SK-N-SH (cell line): Measurements from ENCODE around the gene FGD3. TPM values are rescaled to one million over a fixed set of nuclear protein-coding genes. Genes with fewer than 3 reads are reported as not detected.

Experiments used
- CTCF ChIA-PET: fragments of 300-600, 350-600 bp; formaldehyde crosslinking; extraction: SDS; loops from one replicate; lab custom pipeline; 2021; lab: Yijun Ruan, JAX
- POLR2A ChIA-PET: fragments of 350-600 bp; sonication (Branson Sonifier 250); formaldehyde crosslinking; extraction: SDS; loops from one replicate; lab custom pipeline; 2020; ENCODE audit warnings: antibody characterized with exemption, inconsistent platforms; lab: Yijun Ruan, JAX
- DNase-seq: peaks from one replicate; pipeline ENCODE4 v3.0.0; 2012
- H2AFZ ChIP-seq: fragments of 200-600 bp; sonication (generic); 2 replicates; pipeline ENCODE4 v1.8.1; 2016; ENCODE audit warnings: antibody characterized with exemption, mild to moderate bottlenecking, low read depth
- H3F3A ChIP-seq: fragments of 200-600 bp; sonication (generic); replicated peaks from 2 replicates; pipeline ENCODE3; 2016; ENCODE audit warnings: antibody characterized with exemption, mild to moderate bottlenecking; ENCODE audit not compliant: insufficient read depth
- H3K27ac ChIP-seq, 2 experiments: fragments of 200-500 bp in 1 of 2; fragments of 200-600 bp in 1 of 2; sonication (Bioruptor generic) in 1 of 2; sonication (generic), shearing (Covaris generic) in 1 of 2; 2 replicates each; pipeline versions ENCODE4 v1.5.1 to v1.6.1; 2014 to 2016; ENCODE audit warnings: low read depth in 2 of 2, inconsistent platforms in 1 of 2, low read length in 1 of 2, mild to moderate bottlenecking in 1 of 2, mixed read lengths in 1 of 2
- H3K27me3 ChIP-seq: fragments of 200-600 bp; sonication (generic), shearing (Covaris generic); 2 replicates; pipeline ENCODE4 v1.6.1; 2016; ENCODE audit warnings: mixed run types; ENCODE audit not compliant: insufficient read depth
- H3K36me3 ChIP-seq, 2 experiments: fragments of 200-500 bp in 1 of 2; fragments of 200-600 bp in 1 of 2; sonication (Bioruptor generic) in 1 of 2; sonication (generic) in 1 of 2; replicated peaks in 1 of 2; 2 replicates each; pipeline versions ENCODE3 to v1.5.1; 2014 to 2016; ENCODE audit warnings: low read length in 1 of 2, mild to moderate bottlenecking in 1 of 2; ENCODE audit not compliant: insufficient read depth in 2 of 2, control insufficient read depth in 1 of 2
- H3K4me1 ChIP-seq, 2 experiments: fragments of 200-500 bp in 1 of 2; fragments of 200-600 bp in 1 of 2; sonication (Bioruptor generic) in 1 of 2; sonication (generic), shearing (Covaris generic) in 1 of 2; 2 replicates each; pipeline versions ENCODE4 v1.5.1 to v1.6.1; 2014 to 2016; ENCODE audit warnings: low read depth in 1 of 2, low read length in 1 of 2, mixed run types in 1 of 2; ENCODE audit not compliant: insufficient read depth in 2 of 2, control insufficient read depth in 1 of 2
- H3K4me2 ChIP-seq: fragments of 200-600 bp; sonication (generic), shearing (Covaris generic); 2 replicates; pipeline ENCODE4 v1.6.1; 2017; ENCODE audit warnings: mixed run types
- H3K4me3 ChIP-seq, 2 experiments: fragments of 200-500 bp in 1 of 2; fragments of 200-600 bp in 1 of 2; sonication (Bioruptor generic) in 1 of 2; sonication (generic), shearing (Covaris generic) in 1 of 2; 2 replicates each; pipeline versions ENCODE4 v1.5.1 to v1.8.1; 2014 to 2016; ENCODE audit warnings: low read depth in 2 of 2, inconsistent platforms in 1 of 2, low read length in 1 of 2, mild to moderate bottlenecking in 1 of 2, mixed read lengths in 1 of 2, moderate library complexity in 1 of 2
- H3K79me2 ChIP-seq: fragments of 200-600 bp; sonication (generic); 2 replicates; pipeline ENCODE4 v1.8.1; 2017; ENCODE audit warnings: mild to moderate bottlenecking; ENCODE audit not compliant: insufficient read depth
- H3K9ac ChIP-seq: fragments of 200-600 bp; sonication (generic); 2 replicates; pipeline ENCODE4 v1.6.1; 2017; ENCODE audit warnings: mixed run types
- H3K9me2 ChIP-seq: fragments of 200-600 bp; sonication (generic); 2 replicates; pipeline ENCODE4 v1.6.1; 2017; ENCODE audit warnings: mixed run types
- H3K9me3 ChIP-seq: fragments of 200-600 bp; sonication (generic); 2 replicates; pipeline ENCODE4 v1.6.1; 2017; ENCODE audit warnings: mixed run types, mild to moderate bottlenecking, moderate library complexity
- H4K20me1 ChIP-seq: fragments of 200-600 bp; sonication (generic); 2 replicates; pipeline ENCODE4 v1.6.1; 2017; ENCODE audit warnings: mild to moderate bottlenecking, mixed run types; ENCODE audit not compliant: insufficient read depth
- CHD2 ChIP-seq: fragments of 150-350 bp; IDR thresholded peaks from 2 replicates; pipeline ENCODE4 v1.6.1; 2018; ENCODE audit warnings: low read length; ENCODE audit not compliant: partially characterized antibody
- FOSL2 ChIP-seq: IDR thresholded peaks from 2 replicates; pipeline ENCODE4 v1.4.0; 2012; ENCODE audit warnings: low read depth, mild to moderate bottlenecking, moderate library complexity, borderline replicate concordance
- FOXJ3 ChIP-seq: sonication (generic); formaldehyde crosslinking; IDR thresholded peaks from 2 replicates; pipeline ENCODE4 v1.5.1; 2020; ENCODE audit warnings: mild to moderate bottlenecking, missing genetic modification reagents
- MXI1 ChIP-seq: IDR thresholded peaks from 2 replicates; pipeline ENCODE4 v1.6.1; 2012; ENCODE audit warnings: mild to moderate bottlenecking, low read depth, low read length, improper control_type of control experiment
- RAD21 ChIP-seq: IDR thresholded peaks from 2 replicates; pipeline ENCODE4 v1.6.1; 2012; ENCODE audit warnings: mild to moderate bottlenecking, low read length
- RCOR1 ChIP-seq: fragments of 150-350 bp; IDR thresholded peaks from 2 replicates; pipeline ENCODE4 v1.6.1; 2017; ENCODE audit warnings: antibody characterized with exemption, low read length
- RFX5 ChIP-seq: IDR thresholded peaks from 2 replicates; pipeline ENCODE4 v1.6.1; 2012; ENCODE audit warnings: mild to moderate bottlenecking, improper control_type of control experiment, low read length
- RXRA ChIP-seq: IDR thresholded peaks from 2 replicates; pipeline ENCODE4 v1.4.0; 2012; ENCODE audit warnings: low read depth, mild to moderate bottlenecking, borderline replicate concordance
- SMC3 ChIP-seq: IDR thresholded peaks from 2 replicates; pipeline ENCODE4 v1.6.1; 2012; ENCODE audit warnings: low read depth, low read length, improper control_type of control experiment
- TEAD4 ChIP-seq: IDR thresholded peaks from 2 replicates; pipeline ENCODE4 v1.4.0; 2012; ENCODE audit warnings: mild to moderate bottlenecking, borderline replicate concordance; ENCODE audit not compliant: insufficient read depth
- WGBS: methylation state at CpG from one replicate; pipeline ENCODE4 v1.1.6; 2017; ENCODE audit warnings: low lambda C conversion rate; 5-methylcytosine and 5-hydroxymethylcytosine counted together
- polyA plus RNA-seq, 3 experiments: library from polyadenylated mRNA; depleted of rRNA; stranded (reverse); fragments of >200 nt; gene quantifications; 2 replicates each; pipeline ENCODE4 v1.2.3, GENCODE V29; 2012
- TF ChIP-seq, protein P1 (sequence below): fragments of 200-600 bp; sonication (generic); IDR thresholded peaks from 2 replicates; pipeline ENCODE4 v1.6.1; 2017; ENCODE audit warnings: antibody characterized with exemption, mild to moderate bottlenecking, moderate library complexity
- TF ChIP-seq, protein P2 (sequence below): fragments of 150-350 bp; IDR thresholded peaks from 2 replicates; pipeline ENCODE4 v1.6.1; 2016; ENCODE audit warnings: mild to moderate bottlenecking, low read depth, low read length
- TF ChIP-seq, protein P3 (sequence below): IDR thresholded peaks from 2 replicates; pipeline ENCODE4 v1.4.0; 2012; ENCODE audit warnings: low read depth, borderline replicate concordance
- TF ChIP-seq, protein P4 (sequence below): IDR thresholded peaks from 2 replicates; pipeline ENCODE4 v1.6.1; 2012; ENCODE audit warnings: mild to moderate bottlenecking, low read depth, low read length, moderate library complexity

Gene FGD3
- polyA plus RNA-seq, 1 of the 3 experiments (the other 2 are of a cell fraction) = not detected

DNA sequence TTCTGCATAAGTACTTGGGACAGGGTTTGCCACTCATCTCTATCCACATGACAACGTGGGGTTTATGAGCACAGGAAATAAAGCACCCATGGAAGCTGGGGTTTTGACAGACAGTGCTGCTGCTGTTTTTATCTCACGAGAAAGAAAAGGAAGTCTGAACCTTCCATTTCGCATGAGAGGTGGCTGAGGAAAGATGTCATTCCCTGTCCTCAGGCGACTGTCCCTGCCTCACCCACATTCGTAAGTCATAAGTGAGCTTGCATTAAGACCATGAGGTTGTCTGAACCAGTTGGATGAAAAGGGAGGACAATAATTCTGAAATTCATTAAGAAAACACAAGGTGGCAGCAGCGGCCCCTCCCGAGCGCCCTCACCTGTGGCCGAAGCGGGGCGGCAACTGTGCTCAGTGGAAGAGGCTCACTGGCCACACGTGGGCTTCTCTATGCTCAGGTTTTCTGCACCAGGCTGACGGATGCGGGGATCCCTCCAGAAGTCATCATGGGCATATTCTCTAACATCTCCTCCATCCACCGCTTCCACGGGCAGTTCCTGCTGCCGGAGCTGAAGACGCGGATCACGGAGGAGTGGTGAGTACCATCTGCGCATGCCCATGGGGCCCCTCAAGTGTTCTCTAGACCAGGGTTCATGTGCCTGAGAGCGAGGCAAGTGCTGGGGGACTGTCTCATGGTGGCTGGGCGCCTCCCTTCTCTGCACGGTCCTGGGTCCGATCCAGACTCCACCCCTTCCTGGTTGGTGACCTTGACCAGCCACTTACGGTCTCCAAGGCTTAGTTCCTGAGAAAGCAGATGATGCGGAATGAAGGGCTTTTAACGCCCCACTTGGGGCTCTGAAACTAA is 56.5 kb downstream of the FGD3 start:
- WGBS = 30% methylated on average over 11 of the region's 28 CpGs
- H3F3A ChIP-seq = no peaks in the 10 kb centered on the region
- no peak overlapping the region for H2AFZ ChIP-seq
- no peaks in the 10 kb centered on the region for H3K9me3 ChIP-seq
- ChIA-PET CTCF (interaction anchor here (0.6 to 6.3 kb wide), 48 partner anchors 8 to 1206 kb away, joined by 3 to 48 read pairs (median 3); no protein-coding TSS in a partner anchor), POLR2A (interaction anchor here (0.6 kb wide), 1 partner anchor 35 kb away, joined by 3 read pairs; no protein-coding TSS in a partner anchor)
- no peak overlapping the region for H3K4me2 ChIP-seq
- H3K27me3 ChIP-seq = no peaks in the 10 kb centered on the region
- H3K9me2 ChIP-seq = no peaks in the 10 kb centered on the region
- peaks cover 0 to 5% of the 10 kb centered on the region in 2 experiments; a peak in 1 of 4 replicates for H3K4me1 ChIP-seq
- no peak overlapping the region for H3K4me3 ChIP-seq
- no peaks in the 10 kb centered on the region for H3K79me2 ChIP-seq
- H3K9ac ChIP-seq = no peak overlapping the region
- H4K20me1 ChIP-seq = no peaks in the 10 kb centered on the region
- H3K36me3 ChIP-seq = no peaks in the 10 kb centered on the region
- DNase-seq = peak; percentile 73
- TF ChIP-seq MXI1 = 0 out of 2 replicates have a peak, but pooled peaks have one; percentile 35
- TF ChIP-seq RAD21 = peak; percentile 83
- TF ChIP-seq, protein P1, sequence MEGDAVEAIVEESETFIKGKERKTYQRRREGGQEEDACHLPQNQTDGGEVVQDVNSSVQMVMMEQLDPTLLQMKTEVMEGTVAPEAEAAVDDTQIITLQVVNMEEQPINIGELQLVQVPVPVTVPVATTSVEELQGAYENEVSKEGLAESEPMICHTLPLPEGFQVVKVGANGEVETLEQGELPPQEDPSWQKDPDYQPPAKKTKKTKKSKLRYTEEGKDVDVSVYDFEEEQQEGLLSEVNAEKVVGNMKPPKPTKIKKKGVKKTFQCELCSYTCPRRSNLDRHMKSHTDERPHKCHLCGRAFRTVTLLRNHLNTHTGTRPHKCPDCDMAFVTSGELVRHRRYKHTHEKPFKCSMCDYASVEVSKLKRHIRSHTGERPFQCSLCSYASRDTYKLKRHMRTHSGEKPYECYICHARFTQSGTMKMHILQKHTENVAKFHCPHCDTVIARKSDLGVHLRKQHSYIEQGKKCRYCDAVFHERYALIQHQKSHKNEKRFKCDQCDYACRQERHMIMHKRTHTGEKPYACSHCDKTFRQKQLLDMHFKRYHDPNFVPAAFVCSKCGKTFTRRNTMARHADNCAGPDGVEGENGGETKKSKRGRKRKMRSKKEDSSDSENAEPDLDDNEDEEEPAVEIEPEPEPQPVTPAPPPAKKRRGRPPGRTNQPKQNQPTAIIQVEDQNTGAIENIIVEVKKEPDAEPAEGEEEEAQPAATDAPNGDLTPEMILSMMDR = peak; percentile 65
- no peak for TF ChIP-seq RCOR1
- peak; percentile 66 for TF ChIP-seq SMC3
- TF ChIP-seq, all 33 proteins: peak for 4
- no peak overlapping the region for H3K27ac ChIP-seq

DNA sequence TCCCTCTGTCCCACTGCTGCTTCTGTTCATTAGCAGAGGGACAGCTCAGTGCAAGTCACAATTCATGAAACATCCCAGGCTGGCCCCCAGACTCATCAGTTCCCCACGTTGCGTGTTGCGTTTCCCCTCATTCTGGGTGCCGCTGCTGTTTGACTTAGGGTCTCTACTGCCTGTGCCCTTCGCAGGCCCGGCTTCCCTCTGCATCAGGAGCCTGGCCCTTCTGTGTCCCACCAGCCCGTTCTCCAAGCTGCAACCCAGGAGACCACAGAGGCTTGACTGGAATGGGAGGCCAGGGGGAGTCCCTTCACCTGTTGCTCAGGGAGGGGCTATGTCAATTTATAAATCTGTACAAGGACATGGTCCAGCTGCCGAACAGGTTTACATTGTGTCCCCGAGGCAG is 57.2 kb downstream of the FGD3 start:
- Histone ChIP-seq H4K20me1 (no peaks in the 10 kb centered on the region), H3K4me3 (no peak overlapping the region), H3K4me1 (peaks cover 0 to 7% of the 10 kb centered on the region in 2 experiments; a peak in 1 of 4 replicates), H3F3A (no peaks in the 10 kb centered on the region), H3K27me3 (no peaks in the 10 kb centered on the region), H3K9ac (no peak overlapping the region), H3K79me2 (no peaks in the 10 kb centered on the region), H2AFZ (no peak overlapping the region), H3K36me3 (no peaks in the 10 kb centered on the region), H3K27ac (no peak overlapping the region), H3K4me2 (no peak overlapping the region), H3K9me3 (no peaks in the 10 kb centered on the region), H3K9me2 (no peaks in the 10 kb centered on the region)
- WGBS = 61% methylated on average over 7 of the region's 9 CpGs
- no peak for DNase-seq
- ChIA-PET CTCF (interaction anchor here (1.0 to 6.3 kb wide), 23 partner anchors 9 to 300 kb away, joined by 3 to 48 read pairs (median 5); no protein-coding TSS in a partner anchor), POLR2A (interaction anchor here (0.6 kb wide), 1 partner anchor 40 kb away, joined by 3 read pairs; no protein-coding TSS in a partner anchor)
- TF ChIP-seq, protein P2, sequence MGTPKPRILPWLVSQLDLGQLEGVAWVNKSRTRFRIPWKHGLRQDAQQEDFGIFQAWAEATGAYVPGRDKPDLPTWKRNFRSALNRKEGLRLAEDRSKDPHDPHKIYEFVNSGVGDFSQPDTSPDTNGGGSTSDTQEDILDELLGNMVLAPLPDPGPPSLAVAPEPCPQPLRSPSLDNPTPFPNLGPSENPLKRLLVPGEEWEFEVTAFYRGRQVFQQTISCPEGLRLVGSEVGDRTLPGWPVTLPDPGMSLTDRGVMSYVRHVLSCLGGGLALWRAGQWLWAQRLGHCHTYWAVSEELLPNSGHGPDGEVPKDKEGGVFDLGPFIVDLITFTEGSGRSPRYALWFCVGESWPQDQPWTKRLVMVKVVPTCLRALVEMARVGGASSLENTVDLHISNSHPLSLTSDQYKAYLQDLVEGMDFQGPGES = no peak
- TF ChIP-seq, protein P3, sequence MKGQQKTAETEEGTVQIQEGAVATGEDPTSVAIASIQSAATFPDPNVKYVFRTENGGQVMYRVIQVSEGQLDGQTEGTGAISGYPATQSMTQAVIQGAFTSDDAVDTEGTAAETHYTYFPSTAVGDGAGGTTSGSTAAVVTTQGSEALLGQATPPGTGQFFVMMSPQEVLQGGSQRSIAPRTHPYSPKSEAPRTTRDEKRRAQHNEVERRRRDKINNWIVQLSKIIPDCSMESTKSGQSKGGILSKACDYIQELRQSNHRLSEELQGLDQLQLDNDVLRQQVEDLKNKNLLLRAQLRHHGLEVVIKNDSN = no peak
- TF ChIP-seq FOXJ3 (no peak), CHD2 (no peak), RAD21 (no peak), TEAD4 (no peak), RXRA (no peak), MXI1 (no peak), FOSL2 (no peak), RFX5 (no peak)
- TF ChIP-seq, protein P4, sequence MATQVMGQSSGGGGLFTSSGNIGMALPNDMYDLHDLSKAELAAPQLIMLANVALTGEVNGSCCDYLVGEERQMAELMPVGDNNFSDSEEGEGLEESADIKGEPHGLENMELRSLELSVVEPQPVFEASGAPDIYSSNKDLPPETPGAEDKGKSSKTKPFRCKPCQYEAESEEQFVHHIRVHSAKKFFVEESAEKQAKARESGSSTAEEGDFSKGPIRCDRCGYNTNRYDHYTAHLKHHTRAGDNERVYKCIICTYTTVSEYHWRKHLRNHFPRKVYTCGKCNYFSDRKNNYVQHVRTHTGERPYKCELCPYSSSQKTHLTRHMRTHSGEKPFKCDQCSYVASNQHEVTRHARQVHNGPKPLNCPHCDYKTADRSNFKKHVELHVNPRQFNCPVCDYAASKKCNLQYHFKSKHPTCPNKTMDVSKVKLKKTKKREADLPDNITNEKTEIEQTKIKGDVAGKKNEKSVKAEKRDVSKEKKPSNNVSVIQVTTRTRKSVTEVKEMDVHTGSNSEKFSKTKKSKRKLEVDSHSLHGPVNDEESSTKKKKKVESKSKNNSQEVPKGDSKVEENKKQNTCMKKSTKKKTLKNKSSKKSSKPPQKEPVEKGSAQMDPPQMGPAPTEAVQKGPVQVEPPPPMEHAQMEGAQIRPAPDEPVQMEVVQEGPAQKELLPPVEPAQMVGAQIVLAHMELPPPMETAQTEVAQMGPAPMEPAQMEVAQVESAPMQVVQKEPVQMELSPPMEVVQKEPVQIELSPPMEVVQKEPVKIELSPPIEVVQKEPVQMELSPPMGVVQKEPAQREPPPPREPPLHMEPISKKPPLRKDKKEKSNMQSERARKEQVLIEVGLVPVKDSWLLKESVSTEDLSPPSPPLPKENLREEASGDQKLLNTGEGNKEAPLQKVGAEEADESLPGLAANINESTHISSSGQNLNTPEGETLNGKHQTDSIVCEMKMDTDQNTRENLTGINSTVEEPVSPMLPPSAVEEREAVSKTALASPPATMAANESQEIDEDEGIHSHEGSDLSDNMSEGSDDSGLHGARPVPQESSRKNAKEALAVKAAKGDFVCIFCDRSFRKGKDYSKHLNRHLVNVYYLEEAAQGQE = no peak
- TF ChIP-seq, protein P1 = no peak
